Activated CD8-positive, alpha-beta T cell treated with anti-CD3 and anti-CD28 coated beads for 36 hours (primary cell): ENCODE data around the gene STK17A. TPM values are rescaled to one million over a fixed set of nuclear protein-coding genes. Genes with fewer than 3 reads are reported as not detected.
A peak's percentile ranks its signal among the peaks of the same experiment; 100 is the strongest.

ENCODE experiments used
- ATAC-seq: fragments of 200-7000 bp; cut with Tn5 transposase; one replicate; pipeline ENCODE4 v1.10.0; 2021; ENCODE audit warnings: mild to moderate bottlenecking, moderate library complexity
- CTCF ChIA-PET: fragments of 350-600 bp; sonication (Branson Sonifier 250); formaldehyde crosslinking; loops from one replicate; lab custom pipeline; 2021; ENCODE audit warnings: antibody characterized with exemption; lab: Charles Lee
- POLR2A ChIA-PET: fragments of 350-600 bp; sonication (Branson Sonifier 250); formaldehyde crosslinking; loops from one replicate; lab custom pipeline; 2021; ENCODE audit warnings: antibody characterized with exemption; lab: Charles Lee
- DNase-seq: peaks from one replicate; pipeline ENCODE4 v3.0.0-alpha.2; 2020
- H3K27ac Mint-ChIP-seq: one replicate; pipeline ENCODE4 v1.8.0; 2021; ENCODE audit warnings: mild to moderate bottlenecking, mixed read lengths
- H3K27me3 Mint-ChIP-seq: one replicate; pipeline ENCODE4 v1.8.0; 2021; ENCODE audit warnings: mixed read lengths
- H3K36me3 Mint-ChIP-seq: one replicate; pipeline ENCODE4 v1.8.0; 2021; ENCODE audit warnings: low read depth, mixed read lengths
- H3K4me1 Mint-ChIP-seq: one replicate; pipeline ENCODE4 v1.8.0; 2021; ENCODE audit warnings: low read depth, mixed read lengths
- H3K4me3 Mint-ChIP-seq: one replicate; pipeline ENCODE4 v1.8.0; 2021; ENCODE audit warnings: mild to moderate bottlenecking, moderate library complexity, mixed read lengths
- H3K9me3 Mint-ChIP-seq: one replicate; pipeline ENCODE4 v1.8.0; 2021; ENCODE audit warnings: mixed read lengths
- intact Hi-C: fragments of 100-400 bp; cut with micrococcal nuclease; formaldehyde crosslinking; loops from one replicate; pipeline ENCODE4 v1.10.0; 2022
- total RNA-seq, 2 experiments: library from RNA; stranded (reverse); gene quantifications; one replicate each; pipeline ENCODE4 v1.2.3, GENCODE V29; 2021
- TF ChIP-seq, protein P1 (sequence below): fragments of 200-600 bp; IDR thresholded peaks from one replicate; pipeline ENCODE4 v1.8.0; 2022; ENCODE audit warnings: antibody characterized with exemption, mild to moderate bottlenecking

STK17A gene
- total RNA-seq, 2 experiments from 2014 or later = 42.4 to 46.1 TPM

DNA sequence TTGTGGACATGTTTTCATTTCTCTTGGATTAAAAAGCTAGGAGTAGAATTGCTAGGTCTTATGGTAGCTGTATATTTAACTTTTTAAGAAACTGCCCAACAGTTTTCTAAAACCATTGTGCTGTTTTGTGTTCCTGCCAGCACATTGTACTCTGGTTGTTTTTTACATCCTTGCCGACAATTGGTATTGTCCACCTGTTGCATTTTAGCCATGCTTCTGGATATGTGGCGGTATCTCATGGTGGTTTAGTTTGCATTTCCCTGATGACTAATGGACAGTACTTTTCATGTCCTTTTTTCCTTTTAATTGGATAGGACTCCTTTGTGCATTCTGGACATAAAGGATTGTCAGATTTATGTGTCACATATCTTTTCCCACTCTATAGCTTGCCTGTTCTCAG is 45.5 kb downstream of the STK17A start:
- H3K27me3 Mint-ChIP-seq = no peaks in the 10 kb centered on the region
- intact Hi-C loops = no loop called here
- peaks cover 94% of the 10 kb centered on the region for H3K4me1 Mint-ChIP-seq
- H3K9me3 Mint-ChIP-seq = no peaks in the 10 kb centered on the region
- ChIA-PET POLR2A (interaction anchor here (0.8 to 2.1 kb wide), 6 partner anchors 16 to 46 kb away, joined by 3 to 8 read pairs (median 3); partner anchors contain the start of gene STK17A), CTCF (interaction anchor here (1.4 to 7.2 kb wide), 4 partner anchors 10 to 72 kb away, joined by 3 to 64 read pairs (median 11); partner anchors contain the start of gene STK17A)
- TF ChIP-seq, protein P1, sequence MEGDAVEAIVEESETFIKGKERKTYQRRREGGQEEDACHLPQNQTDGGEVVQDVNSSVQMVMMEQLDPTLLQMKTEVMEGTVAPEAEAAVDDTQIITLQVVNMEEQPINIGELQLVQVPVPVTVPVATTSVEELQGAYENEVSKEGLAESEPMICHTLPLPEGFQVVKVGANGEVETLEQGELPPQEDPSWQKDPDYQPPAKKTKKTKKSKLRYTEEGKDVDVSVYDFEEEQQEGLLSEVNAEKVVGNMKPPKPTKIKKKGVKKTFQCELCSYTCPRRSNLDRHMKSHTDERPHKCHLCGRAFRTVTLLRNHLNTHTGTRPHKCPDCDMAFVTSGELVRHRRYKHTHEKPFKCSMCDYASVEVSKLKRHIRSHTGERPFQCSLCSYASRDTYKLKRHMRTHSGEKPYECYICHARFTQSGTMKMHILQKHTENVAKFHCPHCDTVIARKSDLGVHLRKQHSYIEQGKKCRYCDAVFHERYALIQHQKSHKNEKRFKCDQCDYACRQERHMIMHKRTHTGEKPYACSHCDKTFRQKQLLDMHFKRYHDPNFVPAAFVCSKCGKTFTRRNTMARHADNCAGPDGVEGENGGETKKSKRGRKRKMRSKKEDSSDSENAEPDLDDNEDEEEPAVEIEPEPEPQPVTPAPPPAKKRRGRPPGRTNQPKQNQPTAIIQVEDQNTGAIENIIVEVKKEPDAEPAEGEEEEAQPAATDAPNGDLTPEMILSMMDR = no peak
- no peak overlapping the region for H3K4me3 Mint-ChIP-seq
- DNase-seq = no peak
- peaks cover 84% of the 10 kb centered on the region for H3K36me3 Mint-ChIP-seq
- ATAC-seq = no peak
- peak overlapping the region; percentile 86 for H3K27ac Mint-ChIP-seq

DNA sequence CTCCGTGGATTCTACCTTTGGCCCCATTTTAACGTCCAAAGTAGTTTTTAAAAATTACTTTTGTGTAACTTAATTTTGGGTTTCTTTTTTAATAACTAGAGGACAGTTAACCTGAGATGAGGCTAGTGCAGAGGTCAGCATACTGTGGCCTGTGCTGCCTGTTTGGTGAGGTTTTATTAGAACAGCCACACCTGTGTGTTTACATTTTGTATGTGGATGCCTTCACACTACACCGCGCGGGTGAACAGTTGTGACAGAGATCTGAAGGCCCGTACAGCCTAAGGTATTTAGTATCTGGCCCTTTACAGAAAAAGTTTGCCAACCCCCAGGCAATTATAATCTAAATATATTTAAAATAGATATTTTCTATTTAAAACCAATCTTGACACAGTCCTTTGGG is 46.9 kb downstream of the STK17A start:
- TF ChIP-seq, protein P1 = no peak
- CTCF ChIA-PET = interaction anchor here (1.4 to 7.2 kb wide), 4 partner anchors 17 to 70 kb away, joined by 3 to 64 read pairs (median 10); partner anchors contain the start of gene STK17A
- Mint-ChIP-seq H3K9me3 (no peaks in the 10 kb centered on the region), H3K4me1 (peaks cover 95% of the 10 kb centered on the region), H3K27ac (peak overlapping the region; percentile 86), H3K4me3 (no peak overlapping the region), H3K27me3 (no peaks in the 10 kb centered on the region), H3K36me3 (peaks cover 84% of the 10 kb centered on the region)
- POLR2A ChIA-PET = interaction anchor here (0.7 to 2.0 kb wide), 3 partner anchors 8 to 47 kb away, joined by 4 to 8 read pairs (median 5); partner anchors contain the start of gene STK17A
- DNase-seq = no peak
- ATAC-seq = no peak
- intact Hi-C loops = no loop called here

DNA sequence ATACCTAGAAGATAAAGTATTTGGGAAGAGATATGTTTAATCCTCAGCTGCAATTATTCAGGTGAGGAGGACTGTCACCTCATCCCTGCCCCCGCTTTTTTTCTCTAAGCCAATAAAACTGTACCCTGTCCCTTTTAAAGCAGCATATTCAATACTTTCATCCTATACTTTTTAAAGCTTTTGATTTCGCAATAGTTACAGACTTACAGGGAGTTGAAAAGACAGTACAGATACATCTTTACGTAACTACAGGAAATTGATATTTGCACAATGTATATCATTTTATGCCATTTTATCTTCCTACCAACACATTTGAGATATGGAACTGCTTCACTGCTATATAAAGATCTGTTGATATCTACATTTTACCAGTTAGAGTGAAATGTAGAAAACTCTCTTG is 47.6 kb downstream of the STK17A start:
- ATAC-seq (no peak), DNase-seq (no peak)
- Mint-ChIP-seq H3K4me3 (peak overlapping the region; percentile 8), H3K27ac (peak overlapping the region; percentile 90), H3K4me1 (peaks cover 94% of the 10 kb centered on the region), H3K9me3 (no peaks in the 10 kb centered on the region), H3K27me3 (no peaks in the 10 kb centered on the region), H3K36me3 (peaks cover 83% of the 10 kb centered on the region)
- TF ChIP-seq, protein P1 = no peak
- ChIA-PET CTCF (interaction anchor here (1.4 to 7.2 kb wide), 5 partner anchors 16 to 69 kb away, joined by 3 to 64 read pairs (median 6); partner anchors contain the start of gene STK17A), POLR2A (interaction anchor here (1.3 to 4.2 kb wide), 4 partner anchors 9 to 47 kb away, joined by 3 to 20 read pairs (median 6); partner anchors contain the start of gene STK17A)
- intact Hi-C loops = no loop called here

DNA sequence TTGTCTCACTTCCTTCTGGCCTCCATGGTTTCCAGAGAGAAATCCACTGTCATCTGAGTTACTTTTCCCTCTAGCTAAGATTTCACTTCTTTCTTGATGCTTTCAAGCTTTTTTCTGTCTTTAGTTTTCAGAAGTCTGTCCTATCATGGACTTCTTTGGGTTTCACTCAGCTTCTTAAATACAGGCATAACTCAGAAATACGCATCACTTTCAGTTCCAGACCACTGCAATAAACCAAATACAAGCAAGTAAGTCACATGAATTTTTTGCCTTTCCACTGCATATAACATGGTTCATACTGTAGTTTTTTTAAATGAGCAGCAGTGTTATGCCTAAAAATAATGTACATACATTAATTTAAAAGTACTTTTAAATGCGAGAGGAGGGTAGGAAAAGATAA is 48.7 kb downstream of the STK17A start:
- TF ChIP-seq, protein P1 = no peak
- no peaks in the 10 kb centered on the region for H3K9me3 Mint-ChIP-seq
- H3K27ac Mint-ChIP-seq = peak overlapping the region; percentile 90
- peaks cover 94% of the 10 kb centered on the region for H3K4me1 Mint-ChIP-seq
- POLR2A ChIA-PET = interaction anchor here (1.1 to 4.2 kb wide), 5 partner anchors 9 to 49 kb away, joined by 3 to 20 read pairs (median 5); partner anchors contain the start of gene STK17A
- DNase-seq (no peak), ATAC-seq (peak; percentile 47)
- H3K4me3 Mint-ChIP-seq = peak overlapping the region; percentile 24
- H3K36me3 Mint-ChIP-seq = peaks cover 81% of the 10 kb centered on the region
- intact Hi-C loops = no loop called here
- CTCF ChIA-PET = interaction anchor here (1.4 to 7.2 kb wide), 2 partner anchors 18 to 49 kb away, joined by 5 to 64 read pairs; partner anchors contain the start of gene STK17A
- no peaks in the 10 kb centered on the region for H3K27me3 Mint-ChIP-seq

DNA sequence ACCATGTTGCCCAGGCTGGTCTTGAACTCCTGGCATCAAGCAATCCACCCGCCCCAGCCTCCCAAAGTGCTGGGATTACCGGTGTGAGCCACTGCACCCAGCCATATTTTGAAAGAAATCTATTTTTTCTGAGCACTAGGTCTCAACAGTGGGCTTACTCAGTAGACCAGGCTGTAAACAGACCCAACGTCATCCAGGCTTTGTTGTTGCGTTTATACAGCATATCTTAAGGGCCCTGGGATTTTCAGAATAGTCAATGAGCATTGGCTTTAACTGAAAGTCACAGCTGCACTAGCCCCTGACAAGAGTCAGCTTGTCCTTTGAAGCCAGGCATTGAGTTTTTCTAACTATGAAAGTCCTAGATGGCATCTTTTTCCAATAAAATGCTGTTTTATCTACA is 49.8 kb downstream of the STK17A start:
- peaks cover 94% of the 10 kb centered on the region for H3K4me1 Mint-ChIP-seq
- no peak overlapping the region for H3K4me3 Mint-ChIP-seq
- H3K27me3 Mint-ChIP-seq = no peaks in the 10 kb centered on the region
- H3K27ac Mint-ChIP-seq = peak overlapping the region; percentile 90
- TF ChIP-seq, protein P1 = no peak
- intact Hi-C loops = no loop called here
- POLR2A ChIA-PET = interaction anchor here (0.9 to 4.2 kb wide), 6 partner anchors 9 to 50 kb away, joined by 3 to 20 read pairs (median 6); partner anchors contain the start of gene STK17A
- no peak for DNase-seq
- no peak for ATAC-seq
- H3K9me3 Mint-ChIP-seq = no peaks in the 10 kb centered on the region
- H3K36me3 Mint-ChIP-seq = peaks cover 82% of the 10 kb centered on the region
- CTCF ChIA-PET = interaction anchor here (0.6 to 3.8 kb wide), 6 partner anchors 15 to 67 kb away, joined by 3 to 31 read pairs (median 6); partner anchors contain the start of gene STK17A
